ENCODE data around the gene KDM4F. TPM values are rescaled to one million over a fixed set of nuclear protein-coding genes. Genes with fewer than 3 reads are reported as not detected.

KDM4F gene
- total RNA-seq, 2 donors from 2014 or later = not detected

- intact Hi-C loops (cut with DNase I) = no loop called here
- DNase-seq (no peak), ATAC-seq (no peak)
- Histone ChIP-seq H3K27ac (no peak overlapping the region), H3K36me3 (replicated peaks in 1 of 2; ENCODE audit: insufficient read depth in 1 of 2, low read depth in 2 of 2) (no peaks in the 10 kb centered on the region), H3K27me3 (no peaks in the 10 kb centered on the region), H3K4me1 (peaks cover 15% of the 10 kb centered on the region), H3K9me3 (no peaks in the 10 kb centered on the region), H3K4me3 (no peak overlapping the region)
- TF ChIP-seq POLR2A (IDR thresholded peaks at IDR 0.05) (no peak), CTCF (IDR thresholded peaks at IDR 0.05) (no peak)
- WGBS, 2 donors = 86 to 92% methylated on average over 1 of the region's 1 CpG
Observed at GRCh38 chr11:95086836-95087570, 37.8 kb downstream of the KDM4F start.

- peak in 1 of 3 donors; percentile 70 for TF ChIP-seq POLR2A (IDR thresholded peaks at IDR 0.05)
- TF ChIP-seq CTCF (IDR thresholded peaks at IDR 0.05) = no peak
- WGBS, 2 donors = 12 to 35% methylated on average over 13 to 27 of the region's 27 CpGs
- intact Hi-C loops (cut with DNase I) = no loop called here
Observed at GRCh38 chr11:95088946-95089619, 39.9 kb downstream of the KDM4F start.

GRCh38 chr11:95089620-95090542 lies 40.7 kb downstream of the KDM4F start, which contains the start of gene ENDOD1:
ENDOD1 (plus strand) TSS chr11:95089846; CDS start chr11:95089928, 82 bp downstream.
- Histone ChIP-seq H3K36me3 (replicated peaks in 1 of 2; ENCODE audit: insufficient read depth in 1 of 2, low read depth in 2 of 2) (no peaks in the 10 kb centered on the region), H3K9me3 (no peaks in the 10 kb centered on the region), H3K4me1 (peaks cover 15% of the 10 kb centered on the region), H3K27ac (peak within 1 kb of the TSS; percentile 67 to 93 (median 85)), H3K4me3 (peak within 1 kb of the TSS; percentile 76), H3K27me3 (no peaks in the 10 kb centered on the region)
- ATAC-seq (peak; percentile 96), DNase-seq (peak; percentile 79 to 85 (median 82))
- WGBS, 2 donors = 0 to 1% methylated on average over 3 to 87 of the region's 106 CpGs
- TF ChIP-seq CTCF (IDR thresholded peaks at IDR 0.05) (peak in 3 of 7 experiments; percentile 12 to 28 (median 15)), POLR2A (IDR thresholded peaks at IDR 0.05) (peak in 2 of 3 donors; percentile 71 to 85)
- intact Hi-C loops (cut with DNase I) = no loop called here

More at GRCh38 chr11:95088946-95089619, 39.9 kb downstream of the KDM4F start:
- Histone ChIP-seq H3K27ac (peak overlapping the region; percentile 67 to 93 (median 85)), H3K27me3 (no peaks in the 10 kb centered on the region), H3K4me3 (peak overlapping the region in 1 of 2 donors; percentile 76), H3K9me3 (no peaks in the 10 kb centered on the region), H3K4me1 (peaks cover 15% of the 10 kb centered on the region), H3K36me3 (replicated peaks in 1 of 2; ENCODE audit: insufficient read depth in 1 of 2, low read depth in 2 of 2) (no peaks in the 10 kb centered on the region)
- DNase-seq (peak in 3 of 4 donors; percentile 39 to 46 (median 43)), ATAC-seq (peak; percentile 43)

- Histone ChIP-seq H3K4me1 (peaks cover 15% of the 10 kb centered on the region), H3K9me3 (no peaks in the 10 kb centered on the region), H3K27me3 (no peaks in the 10 kb centered on the region), H3K36me3 (replicated peaks in 1 of 2; ENCODE audit: insufficient read depth in 1 of 2, low read depth in 2 of 2) (no peaks in the 10 kb centered on the region), H3K27ac (no peak overlapping the region), H3K4me3 (no peak overlapping the region)
- intact Hi-C loops (cut with DNase I) = no loop called here
- no peak for TF ChIP-seq POLR2A (IDR thresholded peaks at IDR 0.05)
- TF ChIP-seq CTCF (IDR thresholded peaks at IDR 0.05) = no peak
- ATAC-seq = no peak
- no peak for DNase-seq
Observed at GRCh38 chr11:95091663-95092180, 42.5 kb downstream of the KDM4F start.

Data from body of pancreas (tissue), 4 donors.